HT1080 (cell line): ENCODE results near the gene MTHFR. TPM values are rescaled to one million over a fixed set of nuclear protein-coding genes. Genes with fewer than 3 reads are reported as not detected.

Source experiments
- DNase-seq: peaks from one replicate; pipeline ENCODE4 v3.0.0-alpha.2; 2015; ENCODE audit warnings: low read depth
- total RNA-seq: library from RNA; depleted of rRNA; stranded (reverse); fragments of >200 nt; shearing (Covaris generic); gene quantifications from 2 replicates; pipeline ENCODE4 v1.2.3, GENCODE V29; 2014

MTHFR gene
- total RNA-seq, 1 experiment from 2014 or later: 5.8 TPM

DNA sequence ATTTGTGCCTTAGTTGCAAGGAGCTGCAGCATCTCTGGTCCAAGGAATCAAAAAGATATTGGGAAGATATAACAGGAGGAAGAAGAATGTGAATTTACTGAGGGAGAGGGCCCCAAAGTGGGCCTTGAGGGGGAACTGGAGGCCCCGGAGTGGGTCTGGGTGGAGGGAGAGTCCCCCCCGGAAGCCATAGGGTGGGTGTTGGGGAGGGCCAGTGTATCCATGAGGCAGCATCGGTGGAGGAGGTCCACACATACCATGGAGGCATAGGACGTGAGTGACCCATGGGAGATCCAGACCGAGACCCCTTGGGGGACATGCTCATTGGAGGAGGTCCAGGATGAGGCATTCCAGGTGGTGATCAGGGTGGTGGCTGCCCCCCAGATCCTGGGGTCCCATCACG lies 44.5 kb downstream of the MTHFR start:
- DNase-seq: no peak

DNA sequence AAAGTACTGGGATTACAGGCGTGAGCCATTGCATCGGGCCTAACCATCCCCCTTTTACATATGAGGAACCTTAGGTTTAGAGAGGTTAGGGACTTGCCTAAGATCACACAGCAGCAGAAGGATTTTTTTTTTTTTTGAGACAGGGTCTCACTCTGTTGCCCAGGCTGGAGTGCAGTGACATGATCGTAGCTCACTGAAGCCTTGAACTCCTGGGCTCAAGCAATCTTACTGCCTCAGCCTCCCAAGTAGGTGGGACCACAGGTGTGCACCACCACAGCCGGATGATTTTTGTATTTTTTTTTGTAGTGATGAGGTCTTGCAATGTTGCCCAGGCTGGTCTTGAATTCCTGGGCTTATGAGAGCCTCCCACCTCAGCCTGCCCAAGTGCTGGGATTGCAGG lies 46.0 kb downstream of the MTHFR start:
- DNase-seq: no peak

- DNase-seq: no peak
These were observed 48.7 kb downstream of the MTHFR start for GRCh38 chr1:11757047-11757446.

DNA sequence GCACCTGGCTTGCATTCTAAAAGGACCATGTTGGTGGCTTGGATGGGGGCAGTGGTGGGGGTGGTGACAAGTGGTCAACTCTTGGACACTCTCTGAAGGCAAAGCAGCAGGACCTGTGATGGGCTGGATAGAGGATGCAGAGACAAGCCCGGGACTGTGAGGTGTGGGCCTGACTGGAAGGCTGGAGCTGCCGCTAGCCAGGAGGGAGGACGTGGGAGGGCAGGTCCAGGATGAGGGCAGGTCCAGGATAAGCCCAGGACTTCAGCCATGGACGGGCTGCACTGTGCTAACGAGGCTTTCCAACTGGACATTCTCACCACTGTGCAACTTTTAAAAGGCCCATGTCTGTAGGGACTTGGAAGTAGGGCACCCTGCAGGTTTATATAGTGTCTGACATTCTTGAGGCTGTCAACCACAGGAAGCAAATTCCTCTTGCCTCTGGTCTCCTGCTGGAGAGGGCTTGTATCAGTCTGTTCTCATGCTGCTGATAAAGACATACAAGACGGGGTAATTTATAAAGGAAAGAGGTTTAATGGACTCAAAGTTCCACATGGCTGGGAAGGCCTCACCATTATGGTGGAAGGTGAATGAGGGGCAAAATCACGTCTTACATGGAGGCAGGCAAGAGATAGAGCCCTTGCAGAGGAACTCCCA lies 52.1 kb downstream of the MTHFR start:
- DNase-seq: peak; percentile 17

- no peak for DNase-seq
These were observed 53.2 kb downstream of the MTHFR start for GRCh38 chr1:11752359-11753088.

- DNase-seq: no peak
These were observed 54.7 kb downstream of the MTHFR start for GRCh38 chr1:11751087-11751486.

GRCh38 chr1:11749996-11750395 lies 55.8 kb downstream of the MTHFR start:
- DNase-seq: no peak

- DNase-seq: peak; percentile 62
These were observed 56.5 kb downstream of the MTHFR start for GRCh38 chr1:11749203-11749689.

DNA sequence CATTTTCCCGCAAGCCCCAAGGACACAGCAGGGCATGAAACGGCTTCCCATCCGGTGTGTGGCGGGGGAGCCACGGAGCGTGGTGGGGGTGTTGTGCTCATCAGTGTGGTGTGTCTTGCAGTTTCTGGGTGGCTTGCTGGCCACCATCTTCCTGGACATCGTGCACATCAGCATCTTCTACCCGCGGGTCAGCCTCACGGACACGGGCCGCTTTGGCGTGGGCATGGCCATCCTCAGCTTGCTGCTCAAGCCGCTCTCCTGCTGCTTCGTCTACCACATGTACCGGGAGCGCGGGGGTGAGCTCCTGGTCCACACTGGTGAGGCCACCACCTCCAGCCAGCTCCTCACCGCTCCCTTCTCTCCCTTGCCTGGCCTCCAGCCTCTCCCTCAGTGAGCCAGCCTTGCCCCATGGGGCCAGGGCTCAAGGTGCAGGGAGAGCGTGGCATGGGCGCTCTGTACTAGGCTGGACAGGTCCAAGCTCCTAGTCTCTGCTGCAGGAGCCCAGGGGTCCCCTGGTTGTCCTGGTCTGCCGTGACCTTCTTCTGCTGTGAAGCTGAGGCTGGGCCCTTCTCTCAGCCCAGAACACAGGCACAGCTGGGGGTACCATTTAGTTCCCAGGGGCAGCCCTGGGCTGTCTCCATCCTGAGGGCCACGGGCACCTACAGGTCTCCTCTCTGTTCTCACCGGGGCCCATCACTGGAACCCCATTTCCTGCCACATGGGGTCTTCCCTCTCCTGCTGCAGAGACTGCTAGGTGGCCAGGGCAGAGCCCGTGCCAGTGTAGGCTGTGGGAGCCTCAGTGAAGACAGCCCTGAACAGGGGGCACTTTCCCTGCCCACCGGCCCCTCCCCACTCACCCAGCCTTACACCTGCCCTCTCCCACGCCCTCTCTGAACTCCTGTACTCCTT lies 57.2 kb downstream of the MTHFR start:
- no peak for DNase-seq

GRCh38 chr1:11746795-11747487 lies 58.8 kb downstream of the MTHFR start:
- DNase-seq: no peak

- DNase-seq: peak; percentile 21
These were observed 59.7 kb downstream of the MTHFR start for GRCh38 chr1:11746092-11746491.

GRCh38 chr1:11744287-11744686 lies 61.5 kb downstream of the MTHFR start:
- DNase-seq: no peak

DNA sequence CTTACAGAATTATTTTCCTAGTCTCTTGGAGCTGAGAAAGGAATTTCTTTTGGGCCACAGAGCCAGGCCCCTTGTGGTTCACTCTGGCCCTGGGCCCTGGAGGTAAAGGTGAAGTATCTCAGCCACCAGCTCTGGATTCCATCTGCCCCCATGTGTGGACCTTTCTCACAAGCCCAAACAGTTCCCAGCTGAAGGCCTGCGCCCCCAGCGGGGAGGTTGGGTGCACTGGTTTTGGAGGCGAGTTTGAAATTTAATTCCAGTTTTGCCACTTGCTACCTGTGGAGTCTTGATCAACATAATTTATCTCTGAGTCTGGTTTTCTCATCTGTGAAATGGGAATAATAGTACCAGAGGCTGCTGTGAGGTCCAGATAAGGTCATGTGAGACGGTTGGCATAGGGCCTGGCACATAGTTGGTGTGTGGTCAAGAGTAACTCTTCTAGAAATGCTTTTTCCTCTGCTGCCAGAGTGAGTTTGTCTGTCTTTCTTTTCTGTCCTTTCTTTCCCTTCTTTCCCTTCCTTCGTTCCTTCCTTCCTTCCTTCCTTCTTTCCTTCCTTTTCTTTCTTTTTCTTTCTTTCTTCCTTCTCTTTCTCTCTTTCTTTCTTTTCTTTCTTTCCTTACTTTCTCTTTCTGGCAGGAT lies 63.7 kb downstream of the MTHFR start:
- no peak for DNase-seq

DNA sequence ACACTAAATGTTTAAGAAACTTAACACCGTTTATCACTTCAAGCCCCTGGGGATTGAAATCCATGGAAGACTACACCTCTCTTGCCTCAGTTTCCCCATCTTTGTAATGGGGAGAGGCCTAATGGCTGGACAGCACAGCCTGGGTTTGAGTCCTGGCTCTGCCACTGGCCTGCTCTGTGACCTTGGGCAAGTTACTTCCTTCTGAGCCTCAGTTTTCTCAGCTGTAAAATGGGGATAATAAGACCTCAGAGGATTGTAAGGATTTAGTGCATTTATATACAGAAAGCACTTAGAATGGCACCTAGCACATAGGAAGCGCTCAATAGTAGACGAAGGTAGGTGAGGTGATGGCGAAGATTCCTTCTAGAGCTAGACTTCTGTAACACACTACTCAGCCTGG lies 64.3 kb downstream of the MTHFR start:
- DNase-seq: no peak

- peak; percentile 23 for DNase-seq
These were observed 65.2 kb downstream of the MTHFR start for GRCh38 chr1:11740258-11741192.

- DNase-seq: no peak
These were observed 67.0 kb downstream of the MTHFR start for GRCh38 chr1:11738783-11739182.

- DNase-seq: no peak
These were observed 67.7 kb downstream of the MTHFR start for GRCh38 chr1:11738096-11738495.

GRCh38 chr1:11736746-11737639 lies 68.8 kb downstream of the MTHFR start:
- peak; percentile 77 for DNase-seq
